Colonic mucosa (tissue), 4 donors: ENCODE data around the gene ADGRG7. TPM values are rescaled to one million over a fixed set of nuclear protein-coding genes. Genes with fewer than 3 reads are reported as not detected.
"Not testable (repeated sequence)": the region's sequence is repeated elsewhere in the genome, so short reads cannot be mapped to it uniquely, and the experiment has no call there.

Source experiments
- DNase-seq: peaks from one replicate; pipeline ENCODE4 v3.0.0-alpha.2; 2020
- H3K27ac ChIP-seq: fragments of 200-600 bp; one replicate; pipeline ENCODE4 v1.8.0; 2021
- H3K27me3 ChIP-seq: fragments of 200-600 bp; one replicate; pipeline ENCODE4 v1.8.0; 2021
- H3K36me3 ChIP-seq: fragments of 200-600 bp; one replicate; pipeline ENCODE4 v1.8.0; 2021
- H3K4me1 ChIP-seq: fragments of 200-600 bp; one replicate; pipeline ENCODE4 v1.8.0; 2021; ENCODE audit warnings: mild to moderate bottlenecking
- H3K4me3 ChIP-seq: fragments of 200-600 bp; one replicate; pipeline ENCODE4 v1.8.0; 2021
- H3K9ac ChIP-seq, 2 donors: one replicate each; pipeline ENCODE4 v1.7.0; 2013; ENCODE audit warnings: control low read depth in 2 of 2, low read depth in 2 of 2, low read length in 2 of 2
- H3K9me3 ChIP-seq: fragments of 200-600 bp; one replicate; pipeline ENCODE4 v1.8.0; 2021
- intact Hi-C: fragments of 100-400 bp; cut with DNase I; formaldehyde crosslinking; loops from one replicate; pipeline ENCODE4 v1.14.1; 2022
- total RNA-seq, 2 donors: library from RNA; stranded (reverse); fragmentation: NEBNext Ultra II Directional in 1 of 2; extraction: Animal tissue kit (Norgen Biotek cat#: 25700) in 1 of 2; gene quantifications; one replicate each; pipeline ENCODE4 v1.2.1, GENCODE V29; 2021
- TF ChIP-seq, protein P1 (sequence below): fragments of 200-600 bp; IDR thresholded peaks from one replicate; pipeline ENCODE4 v1.8.0; 2022; ENCODE audit warnings: antibody characterized with exemption, mild to moderate bottlenecking
- donor health status: healthy.
- donor health status: DM: no; HTN: no; CAD: no.
- donor health status: DM: no; HTN: no; CAD: no.

ADGRG7 gene
- total RNA-seq, 2 donors from 2014 or later: 3.2 to 13.4 TPM

DNA sequence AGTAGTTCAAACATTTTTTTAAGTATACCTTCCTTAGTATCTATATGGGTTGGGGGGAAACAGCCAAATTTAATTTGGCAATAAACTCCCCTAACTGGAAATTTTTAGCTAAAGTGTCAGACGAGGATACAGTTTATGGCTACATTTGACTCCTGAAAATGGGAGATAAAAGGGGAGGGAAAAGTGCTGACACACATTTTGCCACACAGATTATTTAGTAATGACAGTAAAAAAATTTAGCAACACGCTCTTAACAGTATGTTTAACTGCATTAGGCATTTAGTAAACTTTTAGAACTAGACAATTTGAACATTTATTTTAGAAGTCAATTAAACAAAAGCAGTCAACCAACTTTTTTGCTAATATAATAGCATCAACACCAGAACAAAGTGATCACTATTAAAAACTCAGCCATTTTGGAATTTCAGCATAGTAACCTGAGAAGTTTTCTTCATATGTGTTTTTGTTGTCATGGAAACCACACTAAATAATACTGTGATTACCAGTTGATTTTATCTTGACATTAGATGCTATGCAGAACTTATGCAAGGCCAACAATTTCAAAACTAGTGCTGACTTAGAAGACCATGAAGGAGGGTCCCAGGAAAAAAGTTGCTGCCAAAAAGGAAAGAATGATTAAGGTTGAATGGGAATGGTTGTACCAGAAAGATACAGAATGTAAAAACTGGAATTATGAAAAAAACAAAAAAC lies 52.9 kb downstream of the ADGRG7 start:
- intact Hi-C loops: no loop called here
- Histone ChIP-seq H3K4me1 (no peaks in the 10 kb centered on the region), H3K9ac (no peak overlapping the region), H3K27me3 (no peaks in the 10 kb centered on the region), H3K36me3 (no peaks in the 10 kb centered on the region), H3K27ac (no peak overlapping the region), H3K9me3 (no peaks in the 10 kb centered on the region), H3K4me3 (no peak overlapping the region)
- no peak for DNase-seq
- TF ChIP-seq, protein P1, sequence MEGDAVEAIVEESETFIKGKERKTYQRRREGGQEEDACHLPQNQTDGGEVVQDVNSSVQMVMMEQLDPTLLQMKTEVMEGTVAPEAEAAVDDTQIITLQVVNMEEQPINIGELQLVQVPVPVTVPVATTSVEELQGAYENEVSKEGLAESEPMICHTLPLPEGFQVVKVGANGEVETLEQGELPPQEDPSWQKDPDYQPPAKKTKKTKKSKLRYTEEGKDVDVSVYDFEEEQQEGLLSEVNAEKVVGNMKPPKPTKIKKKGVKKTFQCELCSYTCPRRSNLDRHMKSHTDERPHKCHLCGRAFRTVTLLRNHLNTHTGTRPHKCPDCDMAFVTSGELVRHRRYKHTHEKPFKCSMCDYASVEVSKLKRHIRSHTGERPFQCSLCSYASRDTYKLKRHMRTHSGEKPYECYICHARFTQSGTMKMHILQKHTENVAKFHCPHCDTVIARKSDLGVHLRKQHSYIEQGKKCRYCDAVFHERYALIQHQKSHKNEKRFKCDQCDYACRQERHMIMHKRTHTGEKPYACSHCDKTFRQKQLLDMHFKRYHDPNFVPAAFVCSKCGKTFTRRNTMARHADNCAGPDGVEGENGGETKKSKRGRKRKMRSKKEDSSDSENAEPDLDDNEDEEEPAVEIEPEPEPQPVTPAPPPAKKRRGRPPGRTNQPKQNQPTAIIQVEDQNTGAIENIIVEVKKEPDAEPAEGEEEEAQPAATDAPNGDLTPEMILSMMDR: no peak

DNA sequence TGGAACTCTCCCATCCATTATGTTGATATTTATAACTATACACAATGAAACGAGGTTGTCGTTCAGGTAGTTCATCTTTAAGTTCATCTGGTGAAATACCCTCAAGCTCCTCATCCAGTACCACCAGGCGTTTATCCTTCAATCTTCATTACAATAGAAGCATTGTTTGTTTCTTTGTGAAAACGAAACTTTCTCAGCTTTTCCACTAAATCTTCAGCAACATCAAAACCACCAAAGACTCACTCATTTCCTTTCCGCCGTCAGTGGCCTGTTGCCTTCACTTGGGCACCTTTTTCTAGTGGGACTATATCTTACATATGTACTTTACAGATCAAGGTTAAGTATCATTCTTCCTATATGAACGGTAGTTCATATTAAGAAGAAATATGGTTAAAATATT lies 55.8 kb downstream of the ADGRG7 start:
- Histone ChIP-seq H3K27me3 (no peaks in the 10 kb centered on the region), H3K4me1 (no peaks in the 10 kb centered on the region), H3K27ac (no peak overlapping the region), H3K36me3 (no peaks in the 10 kb centered on the region), H3K9me3 (no peaks in the 10 kb centered on the region), H3K4me3 (no peak overlapping the region), H3K9ac (no peak overlapping the region)
- TF ChIP-seq, protein P1: no peak
- intact Hi-C loops: no loop called here
- no peak for DNase-seq

DNA sequence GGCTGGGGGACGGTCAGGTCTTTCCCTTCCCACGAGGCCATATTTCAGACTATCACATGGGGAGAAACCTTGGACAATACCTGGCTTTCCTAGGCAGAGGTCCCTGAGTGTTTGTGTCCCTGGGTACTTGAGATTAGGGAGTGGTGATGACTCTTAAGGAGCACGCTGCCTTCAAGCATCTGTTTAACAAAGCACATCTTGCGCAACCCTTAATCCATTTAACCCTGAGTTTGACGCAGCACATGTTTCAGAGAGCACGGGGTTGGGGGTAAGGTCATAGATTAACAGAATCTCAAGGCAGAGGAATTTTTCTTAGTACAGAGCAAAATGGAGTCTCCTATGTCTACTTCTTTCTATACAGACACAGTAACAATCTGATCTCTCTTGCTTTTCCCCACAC lies 57.3 kb downstream of the ADGRG7 start:
- H3K4me1 ChIP-seq, H3K9ac ChIP-seq, H3K27me3 ChIP-seq, H3K36me3 ChIP-seq, H3K9me3 ChIP-seq, intact Hi-C loops, H3K4me3 ChIP-seq, H3K27ac ChIP-seq, DNase-seq: not testable (repeated sequence)

DNA sequence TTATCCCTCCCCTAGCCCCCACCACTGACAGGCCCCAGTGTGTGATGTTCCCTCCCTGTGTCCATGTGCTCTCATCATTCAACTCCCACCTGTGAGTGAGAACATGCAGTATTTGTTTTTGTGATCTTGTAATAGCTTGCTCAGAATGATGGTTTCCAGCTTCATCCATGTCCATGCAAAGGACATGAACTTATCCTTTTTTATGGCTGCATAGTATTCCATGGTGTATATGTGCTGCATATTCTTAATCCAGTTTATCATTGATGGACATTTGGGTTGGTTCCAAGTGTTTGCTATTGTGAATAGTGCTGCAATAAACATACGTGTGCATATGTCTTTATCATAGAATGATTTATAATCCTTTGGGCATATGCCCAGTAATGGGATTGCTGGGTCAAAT lies 57.9 kb downstream of the ADGRG7 start:
- not testable (repeated sequence) for DNase-seq

DNA sequence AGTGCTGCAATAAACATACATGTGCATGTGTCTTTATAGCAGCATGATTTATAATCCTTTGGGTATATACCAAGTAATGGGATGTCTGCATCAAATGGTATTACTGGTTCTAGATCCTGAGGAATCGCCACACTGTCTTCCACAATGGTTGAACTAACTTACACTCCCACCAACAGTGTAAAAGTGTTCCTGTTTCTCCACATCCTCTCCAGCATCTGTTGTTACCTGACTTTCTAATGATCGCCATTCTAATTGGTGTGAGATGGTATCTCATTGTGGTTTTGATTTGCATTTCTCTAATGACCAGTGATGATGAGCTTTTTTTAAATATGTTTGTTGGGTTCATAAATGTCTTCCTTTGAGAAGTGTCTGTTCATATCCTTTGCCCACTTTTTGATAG lies 61.6 kb downstream of the ADGRG7 start:
- H3K36me3 ChIP-seq, H3K4me1 ChIP-seq, H3K4me3 ChIP-seq, H3K27ac ChIP-seq, H3K9me3 ChIP-seq, H3K27me3 ChIP-seq, H3K9ac ChIP-seq, intact Hi-C loops, DNase-seq: not testable (repeated sequence)

More for the DNA sequence above, 57.9 kb downstream of the ADGRG7 start:
- intact Hi-C loops, H3K27ac ChIP-seq, H3K36me3 ChIP-seq, H3K27me3 ChIP-seq, H3K9me3 ChIP-seq, H3K9ac ChIP-seq, H3K4me3 ChIP-seq, H3K4me1 ChIP-seq: not testable (repeated sequence)

DNA sequence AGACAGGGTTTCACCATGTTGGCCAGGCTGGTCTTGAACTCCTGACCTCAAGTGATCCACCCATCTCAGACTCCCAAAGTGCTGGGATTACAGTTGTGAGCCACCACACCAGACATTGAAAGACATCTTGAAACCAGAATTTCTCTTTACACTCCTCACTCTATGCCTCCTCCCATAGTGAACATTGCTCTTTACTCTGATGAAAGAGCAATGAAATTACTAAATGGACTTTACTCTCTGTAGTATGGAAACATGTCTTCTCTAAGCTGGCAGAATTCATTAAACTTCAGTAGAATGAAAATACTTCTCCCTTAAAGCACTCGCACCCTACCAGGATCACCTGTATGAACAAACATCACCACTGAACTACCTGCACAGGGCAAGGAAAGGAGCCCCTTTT lies 72.1 kb downstream of the ADGRG7 start:
- no peak for DNase-seq
- no peak overlapping the region for H3K4me3 ChIP-seq
- no peaks in the 10 kb centered on the region for H3K4me1 ChIP-seq
- H3K27ac ChIP-seq: no peak overlapping the region
- H3K9ac ChIP-seq: no peak overlapping the region
- H3K9me3 ChIP-seq: no peaks in the 10 kb centered on the region
- TF ChIP-seq, protein P1: no peak
- intact Hi-C loops: no loop called here
- no peaks in the 10 kb centered on the region for H3K27me3 ChIP-seq
- H3K36me3 ChIP-seq: no peaks in the 10 kb centered on the region

DNA sequence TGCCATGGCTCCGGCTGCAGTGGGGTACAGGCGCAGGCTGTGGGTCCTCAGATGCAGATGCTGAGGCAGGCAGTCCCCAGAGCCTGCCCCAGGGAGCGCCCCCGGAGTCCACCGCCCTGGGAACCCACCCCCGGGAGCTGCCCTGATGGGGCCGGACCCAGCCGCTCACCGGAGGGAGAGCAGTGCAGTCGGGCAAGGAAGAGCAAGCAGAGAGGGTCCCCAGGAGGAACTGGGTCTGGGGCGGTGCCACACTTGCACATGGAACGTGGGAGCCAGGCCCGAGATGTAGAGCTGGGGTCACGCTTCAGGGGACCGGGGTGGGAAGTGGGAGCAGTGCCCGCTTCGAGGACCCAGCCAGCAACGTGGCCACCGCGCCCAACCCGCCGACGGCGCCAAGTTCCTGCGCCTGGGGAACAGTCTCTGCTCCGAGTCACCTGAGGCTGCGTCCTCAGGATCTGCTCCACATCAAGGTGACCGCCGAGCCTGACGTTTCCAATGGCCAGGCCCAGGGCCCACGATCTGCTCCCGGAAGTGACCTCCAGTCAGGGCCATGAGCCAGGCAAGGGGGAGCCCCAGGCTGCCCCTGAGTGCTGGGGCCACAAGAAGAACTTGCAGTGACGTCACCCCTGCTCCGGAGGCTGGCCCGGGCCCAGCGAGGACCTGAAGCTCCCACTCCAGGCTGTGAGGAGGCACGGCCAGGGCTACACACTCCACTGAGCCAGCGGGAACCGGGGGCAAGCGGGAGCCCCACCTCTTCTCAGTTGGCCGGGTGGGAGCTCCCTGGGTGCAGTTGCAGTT lies 72.9 kb downstream of the ADGRG7 start:
- H3K36me3 ChIP-seq: no peaks in the 10 kb centered on the region
- TF ChIP-seq, protein P1: no peak
- no peaks in the 10 kb centered on the region for H3K9me3 ChIP-seq
- H3K27me3 ChIP-seq: no peaks in the 10 kb centered on the region
- intact Hi-C loops: no loop called here
- no peak overlapping the region for H3K9ac ChIP-seq
- no peaks in the 10 kb centered on the region for H3K4me1 ChIP-seq
- H3K4me3 ChIP-seq: no peak overlapping the region
- no peak overlapping the region for H3K27ac ChIP-seq
- DNase-seq: no peak
